ENCODE measurements around the gene AP3D1. TPM values are rescaled to one million over a fixed set of nuclear protein-coding genes. Genes with fewer than 3 reads are reported as not detected.
A peak's percentile ranks its signal among the peaks of the same experiment; 100 is the strongest.

AP3D1 gene
- total and polyA plus RNA-seq, 2 donors (not counting 3 experiments of a cell fraction or from before 2014, with no cell fraction given), result 130 to 137 TPM

- ChIA-PET CTCF (interaction anchor here (1.2 kb wide), 1 partner anchor 13 kb away, joined by 6 read pairs; no protein-coding TSS in a partner anchor), POLR2A (no interaction called here)
- peak overlapping the region; percentile 80 for H2AFZ ChIP-seq (ENCODE audit: low read depth, low read length)
- TF ChIP-seq GATA2 (IDR thresholded peaks at IDR 0.05; ENCODE audit: insufficient read depth, insufficient read length, low read depth, low read length) (no peak), POLR2AphosphoS5 (IDR thresholded peaks at IDR 0.05; ENCODE audit: insufficient read depth, low read depth, low read length) (peak; percentile 9), CTCF (IDR thresholded peaks at IDR 0.05; ENCODE audit: extremely low read depth in 1 of 2, insufficient read depth in 1 of 2, low read depth in 1 of 2, low read length in 2 of 2) (peak in 1 of 2 donors; percentile 31), POLR2A (IDR thresholded peaks at IDR 0.05; ENCODE audit: low read depth, low read length) (peak; percentile 61)
- no peak overlapping the region for H3K9ac ChIP-seq (replicated peaks; ENCODE audit: extremely low read depth, insufficient read depth, low read length)
- dilution Hi-C loops (cut with MboI; ENCODE audit: extremely low pct_ligation_motif_present, low sequenced_read_pairs), result no loop called here
- H4K20me1 ChIP-seq (replicated peaks; ENCODE audit: control insufficient read depth, extremely low read depth, insufficient read depth, low read length), result no peaks in the 10 kb centered on the region
- no peaks in the 10 kb centered on the region for H3K79me2 ChIP-seq (ENCODE audit: control insufficient read depth, insufficient read depth, low read length)
- no peaks in the 10 kb centered on the region for H3K9me1 ChIP-seq (replicated peaks; ENCODE audit: control insufficient read depth, extremely low read depth, insufficient read depth, low read length)
- H3K4me1 ChIP-seq (ENCODE audit: control insufficient read depth, extremely low read depth, insufficient read depth, low read length), result peaks cover 23% of the 10 kb centered on the region
- intact Hi-C loops (cut with micrococcal nuclease), result no loop called here
- H3K27me3 ChIP-seq (ENCODE audit: control insufficient read depth in 2 of 2, insufficient read depth in 2 of 2, low read length in 2 of 2), result no peaks in the 10 kb centered on the region
- no peak overlapping the region for H3K27ac ChIP-seq (ENCODE audit: insufficient read depth, low read depth, low read length)
- no TSS peak for BruUV-seq (replicated peaks)
- peak; percentile 89 for FAIRE-seq
- DNase-seq (ENCODE audit: low read depth, low spot score), result peak; percentile 56
- no peak overlapping the region for H3K4me3 ChIP-seq (replicated peaks in 1 of 3; ENCODE audit: insufficient read depth in 1 of 3, low read depth in 1 of 3, low read length in 3 of 3)
- peak overlapping the region; percentile 10 for H3K4me2 ChIP-seq (ENCODE audit: insufficient read depth, low read length)
- H3K9me3 ChIP-seq (replicated peaks; ENCODE audit: control insufficient read depth, insufficient read depth, low read length), result no peaks in the 10 kb centered on the region
- no peaks in the 10 kb centered on the region for H3K36me3 ChIP-seq (ENCODE audit: control insufficient read depth in 2 of 2, extremely low read depth in 1 of 2, insufficient read depth in 2 of 2, low read length in 2 of 2)
Measured at GRCh38 chr19:2055931-2056836, 95.2 kb downstream of the AP3D1 start.

All from endothelial cell of umbilical vein (primary cell).